NCI-H748 treated with DMSO at 0.1 percent for 48 hours (cell line): ENCODE measurements around the gene ZNF273.
"Not testable (repeated sequence)": the region's sequence is repeated elsewhere in the genome, so short reads cannot be mapped to it uniquely, and the experiment has no call there.

Experiments
- DNase-seq: peaks from one replicate; lab custom pipeline; 2025; lab: John Stamatoyannopoulos, UW

Gene ZNF273

DNA sequence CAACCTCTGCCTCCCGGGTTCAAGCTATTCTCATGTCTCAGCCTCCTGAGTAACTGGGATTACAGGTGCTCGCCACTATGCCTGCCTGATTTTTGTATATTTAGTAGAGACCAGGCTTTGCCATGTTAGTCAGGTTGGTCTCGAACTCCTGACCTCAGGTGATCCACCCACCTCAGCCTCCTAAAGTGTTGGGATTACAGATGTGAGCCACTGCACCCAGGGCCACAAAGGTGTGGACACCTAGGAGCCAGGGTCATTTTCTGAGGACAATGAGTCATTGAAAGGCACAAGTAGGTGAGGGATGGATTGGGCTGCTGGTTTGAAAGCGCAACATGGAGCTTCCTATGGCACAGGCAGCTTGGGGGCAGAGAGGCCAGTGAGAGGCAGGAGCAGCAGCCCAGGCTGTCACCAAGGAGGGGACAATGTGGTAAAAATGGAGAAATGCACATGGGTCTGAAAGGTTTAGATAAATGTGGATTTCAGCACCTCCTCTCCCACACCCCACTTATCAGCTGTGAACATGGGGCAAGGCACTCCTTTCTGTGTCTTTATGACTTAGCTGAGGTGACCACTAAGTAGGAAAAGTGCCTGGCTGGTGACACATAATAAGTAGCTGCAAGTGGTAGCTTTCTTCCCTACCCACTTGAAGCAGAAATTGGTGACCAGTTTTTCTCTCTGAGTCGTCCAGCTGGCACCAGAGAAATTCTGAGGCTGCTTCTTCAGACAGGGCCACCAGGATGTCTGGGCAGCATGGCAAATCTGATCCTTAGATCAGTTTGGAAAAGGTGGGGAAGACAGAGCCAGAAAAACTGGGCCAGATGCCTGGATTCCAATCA is 41.8 kb downstream of the ZNF273 start:
- DNase-seq, result not testable (repeated sequence)

DNA sequence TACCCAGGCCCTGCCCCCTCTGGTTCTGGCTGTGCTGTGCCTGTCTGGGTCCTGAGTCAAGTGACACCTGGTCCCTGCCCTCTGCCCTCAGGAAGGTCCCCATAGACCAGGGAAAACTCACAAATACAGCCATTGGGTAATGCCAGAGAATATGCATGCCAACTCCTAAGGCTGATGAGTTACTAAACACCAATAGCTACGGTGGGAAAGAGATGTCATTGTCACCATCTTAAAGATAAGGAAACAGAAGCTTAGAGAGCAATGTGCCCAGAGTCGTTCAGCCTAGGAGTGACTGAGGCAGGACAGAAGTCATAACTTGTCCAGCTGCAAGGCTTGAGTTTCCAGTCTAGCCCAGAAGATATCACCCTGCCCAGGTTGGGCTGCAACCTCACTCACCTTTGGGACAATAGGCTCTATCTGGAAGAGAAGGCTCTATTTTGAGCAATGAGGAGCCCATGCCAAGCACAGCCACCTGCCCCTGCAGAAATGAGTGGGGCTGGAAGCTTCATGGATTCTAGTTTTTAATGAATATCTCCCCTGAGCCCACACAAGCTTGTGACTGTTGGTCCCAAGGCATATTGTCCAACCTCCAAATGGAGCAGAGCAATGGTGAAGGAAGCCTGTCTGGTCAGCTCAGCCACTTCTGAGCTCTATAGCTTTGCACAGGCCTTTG is 42.6 kb downstream of the ZNF273 start:
- no peak for DNase-seq

GRCh38 chr7:64946772-64947171 is 43.7 kb downstream of the ZNF273 start:
- no peak for DNase-seq

DNA sequence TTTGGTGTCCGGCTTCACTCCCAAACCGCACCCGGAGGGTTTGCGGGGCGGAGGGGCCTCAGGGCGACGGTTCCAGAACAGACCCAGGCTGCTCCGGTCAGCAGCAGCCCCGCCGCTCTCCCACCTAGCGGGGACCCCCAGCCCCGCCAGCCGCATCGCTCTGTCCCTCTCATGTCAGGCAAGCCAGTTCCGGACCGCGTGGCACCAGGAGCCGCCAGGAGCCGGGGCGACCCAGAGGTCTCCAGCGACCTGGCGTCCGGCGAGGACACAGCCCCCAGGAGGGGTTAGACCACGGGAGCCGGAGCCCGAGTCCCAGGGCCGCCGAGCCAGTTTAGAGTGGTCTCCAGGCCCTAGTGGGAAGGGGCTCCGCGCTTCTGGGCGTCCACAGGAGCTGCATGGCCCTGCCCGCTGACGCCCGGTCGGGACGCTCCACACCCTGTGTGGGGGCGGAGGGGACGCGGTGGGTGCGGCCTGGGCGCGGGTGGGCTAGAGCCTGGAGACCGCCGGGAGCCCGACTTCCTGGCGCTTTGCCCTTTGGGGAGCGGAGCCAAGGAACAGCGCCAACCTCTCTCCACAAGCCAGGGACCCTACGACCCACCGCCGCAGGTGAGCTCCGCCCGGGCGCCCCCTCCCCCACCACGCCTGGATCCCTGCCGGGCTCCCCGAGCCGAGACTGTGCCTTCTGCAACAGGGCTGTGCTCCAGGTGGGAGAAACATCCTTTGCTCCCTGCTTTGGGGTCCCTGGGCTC is 44.4 kb downstream of the ZNF273 start:
- no peak for DNase-seq

GRCh38 chr7:64948774-64949173 is 45.7 kb downstream of the ZNF273 start:
- not testable (repeated sequence) for DNase-seq

DNA sequence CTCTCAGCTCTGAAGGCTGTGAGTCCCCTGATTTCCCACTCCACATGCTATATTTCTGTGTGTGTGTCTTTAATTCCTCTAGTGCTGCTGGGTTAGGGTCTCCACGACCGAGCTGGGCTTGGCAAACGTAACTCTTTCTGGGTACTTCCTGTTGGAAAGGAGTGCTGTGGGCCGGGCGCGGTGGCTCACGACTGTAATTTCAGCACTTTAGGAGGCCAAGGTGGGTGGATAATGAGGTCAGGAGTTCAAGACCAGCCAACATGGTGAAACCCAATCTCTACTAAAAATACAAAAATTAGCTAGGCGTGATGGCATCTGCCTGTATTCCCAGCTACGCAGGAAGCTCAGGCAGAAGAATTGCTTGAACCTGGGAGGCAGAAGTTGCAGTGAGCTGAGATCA is 47.6 kb downstream of the ZNF273 start:
- not testable (repeated sequence) for DNase-seq

- peak; percentile 48 for DNase-seq
Measured at GRCh38 chr7:64951250-64951848, 48.3 kb downstream of the ZNF273 start.

- peak; percentile 75 for DNase-seq
Measured at GRCh38 chr7:64959072-64959747, 56.1 kb downstream of the ZNF273 start.

- no peak for DNase-seq
Measured at GRCh38 chr7:64965594-64965993, 62.5 kb downstream of the ZNF273 start.

GRCh38 chr7:64978497-64979203 is 75.6 kb downstream of the ZNF273 start:
- DNase-seq, result no peak
